Nucleus accumbens (tissue), 56 donors: ENCODE results near the gene MALT1.
A peak's percentile ranks its signal among the peaks of the same experiment; 100 is the strongest.
"Not testable (repeated sequence)": the region's sequence is repeated elsewhere in the genome, so short reads cannot be mapped to it uniquely, and the experiment has no call there.

ENCODE experiments used
- DNase-seq, 56 donors: peaks; one replicate each; lab custom pipeline; 2025; lab: John Stamatoyannopoulos, UW

The MALT1 gene

DNA sequence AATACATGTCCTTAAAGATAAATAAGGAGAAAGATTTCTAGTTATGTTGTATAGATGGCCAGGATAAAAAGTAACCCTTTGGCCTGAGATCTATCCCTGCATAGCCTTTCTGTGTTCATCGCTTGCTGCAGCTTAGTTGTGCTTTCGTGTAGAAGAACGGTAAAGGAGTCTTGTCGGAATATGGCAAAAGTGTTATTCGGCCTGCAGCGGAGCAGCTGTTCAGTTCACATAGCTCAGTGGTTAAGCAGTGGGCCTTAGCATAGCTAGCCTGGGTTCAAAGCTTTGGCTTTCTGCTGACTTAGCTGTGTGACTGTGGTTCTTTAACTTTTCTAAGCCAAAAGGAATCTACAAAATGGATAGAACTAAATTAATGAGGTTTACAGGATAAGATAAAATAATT lies 55.4 kb downstream of the MALT1 start:
- DNase-seq: no peak

DNA sequence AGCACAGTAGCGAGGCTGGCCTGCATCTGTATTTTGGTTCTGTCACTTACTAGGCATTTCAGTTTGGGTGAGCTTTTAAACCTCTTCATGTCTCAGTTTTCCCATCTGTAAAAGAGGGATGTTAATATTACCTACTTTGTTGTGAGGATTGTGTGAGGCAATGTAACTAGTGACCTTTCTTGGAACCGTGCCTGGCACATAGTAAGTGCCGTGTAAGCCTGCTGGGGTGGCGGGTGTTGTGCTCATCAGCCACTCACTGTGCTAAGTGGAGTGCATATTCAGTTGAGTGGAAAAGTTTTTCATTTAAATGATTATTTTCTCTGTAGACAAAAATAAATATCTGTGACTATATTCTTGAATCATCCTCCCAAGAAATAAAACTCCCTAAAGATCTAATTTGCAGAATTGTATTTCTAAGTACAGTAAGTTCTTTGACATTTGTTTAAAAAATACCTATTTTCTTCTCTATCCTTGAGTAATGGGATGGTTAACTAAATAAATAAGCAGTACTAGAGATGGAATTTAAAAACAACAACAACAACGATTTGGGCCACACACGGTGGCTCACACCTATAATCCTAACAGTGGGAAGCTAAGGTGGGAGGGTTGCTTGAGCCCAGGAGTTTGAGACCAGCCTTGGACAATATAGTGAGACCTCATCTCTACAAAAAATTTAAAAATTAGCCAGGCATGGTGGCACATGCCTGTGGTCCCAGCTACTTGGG lies 56.7 kb downstream of the MALT1 start:
- peak in 1 of 56 donors; percentile 3 for DNase-seq

DNA sequence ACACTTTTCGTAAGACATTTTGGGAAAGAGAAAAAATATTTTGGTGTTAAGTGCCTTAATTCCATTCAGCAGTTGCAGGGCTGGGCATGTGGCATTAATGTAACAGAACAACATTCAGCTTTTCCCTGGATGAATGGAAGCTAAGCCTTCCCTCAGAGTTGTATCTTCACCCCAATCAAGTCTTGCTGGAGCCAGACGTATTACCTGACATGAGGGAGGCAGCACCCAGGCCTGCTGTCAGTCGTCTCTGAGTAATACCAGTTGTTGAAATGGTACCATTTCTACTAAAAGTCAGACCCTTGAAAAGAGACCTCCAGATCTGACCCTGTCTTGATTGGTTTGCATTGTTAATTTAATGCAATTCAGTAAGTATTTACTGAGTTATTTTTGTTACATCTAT lies 57.5 kb downstream of the MALT1 start:
- DNase-seq: no peak

DNA sequence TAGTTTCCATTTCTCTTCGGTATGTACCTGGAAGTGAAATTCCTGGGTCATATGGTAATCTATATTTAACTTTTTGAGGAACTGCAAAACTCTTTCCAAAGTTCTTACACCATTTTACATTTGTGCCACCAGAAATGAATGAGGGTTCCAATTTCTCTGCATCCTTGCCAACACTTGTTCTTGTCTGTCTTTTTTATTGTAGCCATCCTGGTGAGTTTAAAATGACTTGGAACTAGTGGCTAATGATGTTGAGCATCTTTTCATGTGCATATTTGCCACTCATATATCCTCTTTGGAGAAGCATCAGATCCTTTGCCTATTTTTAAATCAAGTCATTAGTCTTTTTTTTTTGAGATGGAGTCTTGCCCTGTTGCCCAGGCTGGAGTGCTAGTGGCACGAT lies 59.4 kb downstream of the MALT1 start:
- DNase-seq: no peak

DNA sequence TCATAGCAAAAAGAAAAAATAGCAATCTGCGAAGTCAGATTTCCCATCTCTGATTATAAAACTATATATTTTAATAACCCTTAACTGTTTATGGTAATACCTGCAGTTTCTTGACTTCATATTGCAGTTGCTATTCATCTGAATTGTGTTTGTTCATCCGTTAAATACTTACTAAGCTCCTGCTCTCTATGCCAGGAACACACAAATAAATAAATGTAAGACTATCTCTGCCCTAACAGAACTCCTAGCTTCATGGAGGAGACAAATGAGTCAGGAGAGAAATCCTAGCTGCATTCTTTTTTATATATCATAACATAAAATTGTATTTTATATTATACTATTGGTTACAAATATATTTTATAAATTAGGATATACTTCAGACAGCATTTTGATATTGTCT lies 61.2 kb downstream of the MALT1 start:
- DNase-seq: no peak

DNA sequence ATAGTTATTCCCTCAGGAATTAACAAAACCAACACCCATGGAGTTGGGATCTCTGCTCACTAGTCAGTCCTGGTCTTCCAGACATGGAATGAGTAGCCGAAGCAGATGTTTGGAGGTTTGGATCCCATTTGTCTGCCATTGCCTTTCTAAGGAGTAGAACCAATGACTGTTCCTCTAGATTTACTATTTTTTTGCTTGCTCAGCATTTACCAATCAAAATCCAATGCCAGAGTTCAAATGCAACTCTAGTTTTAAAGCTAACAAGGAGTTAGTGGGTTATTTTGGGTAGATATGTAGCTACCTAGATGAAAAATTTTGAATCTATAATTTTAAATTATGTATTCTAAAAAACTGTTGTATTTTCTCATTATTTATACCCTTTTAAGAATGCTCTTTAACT lies 62.6 kb downstream of the MALT1 start:
- no peak for DNase-seq

DNA sequence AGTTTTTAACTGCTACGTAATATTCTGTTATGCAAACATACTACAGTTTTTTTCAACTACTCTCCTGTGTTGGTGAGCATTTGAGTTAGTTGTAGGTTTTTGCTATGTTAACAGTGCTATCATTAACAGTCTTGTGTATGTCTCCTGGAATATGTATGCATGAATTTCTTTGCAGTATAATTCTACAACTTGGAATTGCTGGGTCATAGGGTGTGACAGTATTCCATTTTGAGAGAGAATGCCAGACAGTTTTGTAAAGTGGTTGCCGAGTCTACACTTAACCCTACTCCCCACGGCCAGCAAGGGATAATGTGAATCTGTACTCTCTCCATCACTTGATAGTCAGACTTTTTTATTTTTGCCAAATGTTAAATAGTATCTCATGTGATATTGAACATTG lies 67.1 kb downstream of the MALT1 start:
- no peak for DNase-seq

DNA sequence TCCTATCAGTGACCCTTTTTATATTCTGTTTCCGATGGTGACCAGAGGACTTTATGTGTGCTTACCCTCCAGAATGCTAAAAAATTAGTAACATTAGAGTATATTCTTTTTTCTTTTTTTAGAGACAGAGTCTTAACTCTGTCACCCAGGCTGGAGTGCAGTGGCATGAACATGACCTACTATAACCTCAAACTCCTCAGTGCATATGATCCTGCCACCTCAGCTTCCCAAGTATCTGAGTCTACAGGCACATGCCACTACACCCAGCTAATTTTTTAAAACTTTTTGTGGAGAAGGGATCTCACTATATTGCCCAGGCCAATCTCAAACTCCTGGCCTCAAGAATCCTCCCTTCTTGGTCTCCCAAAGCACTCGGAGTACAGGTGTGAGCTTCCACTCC lies 74.6 kb downstream of the MALT1 start:
- DNase-seq: no peak

DNA sequence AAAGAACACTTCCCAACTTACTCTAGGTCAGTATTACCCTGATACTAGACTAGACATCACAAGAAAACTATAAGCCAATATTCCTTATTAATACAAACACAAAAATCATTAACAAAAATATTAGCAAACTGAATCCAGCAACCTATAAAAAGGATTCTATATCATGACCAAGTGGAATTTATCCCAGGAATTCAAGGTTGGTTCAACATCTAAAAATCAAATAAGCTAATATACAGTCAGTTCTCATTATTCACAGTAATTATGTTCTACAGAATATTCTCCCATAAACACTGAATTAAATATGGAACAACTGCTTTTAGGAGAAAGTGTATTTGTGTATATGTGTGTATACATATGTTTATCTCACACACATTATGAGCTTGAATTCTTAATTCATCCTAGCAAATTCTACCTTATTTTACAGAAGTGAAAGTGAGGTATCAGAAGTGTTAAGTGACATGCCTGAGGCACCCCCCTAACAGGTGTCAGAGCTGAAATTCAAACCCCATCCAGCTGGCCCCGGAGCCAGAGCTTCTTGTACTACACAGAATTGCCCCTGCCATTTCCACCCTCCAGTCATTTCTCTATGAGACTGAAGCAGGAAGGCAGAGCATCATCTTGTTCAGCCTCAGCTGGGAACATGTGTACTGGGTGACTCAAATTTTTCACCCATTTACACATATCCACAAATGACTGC lies 77.8 kb downstream of the MALT1 start:
- no peak for DNase-seq

DNA sequence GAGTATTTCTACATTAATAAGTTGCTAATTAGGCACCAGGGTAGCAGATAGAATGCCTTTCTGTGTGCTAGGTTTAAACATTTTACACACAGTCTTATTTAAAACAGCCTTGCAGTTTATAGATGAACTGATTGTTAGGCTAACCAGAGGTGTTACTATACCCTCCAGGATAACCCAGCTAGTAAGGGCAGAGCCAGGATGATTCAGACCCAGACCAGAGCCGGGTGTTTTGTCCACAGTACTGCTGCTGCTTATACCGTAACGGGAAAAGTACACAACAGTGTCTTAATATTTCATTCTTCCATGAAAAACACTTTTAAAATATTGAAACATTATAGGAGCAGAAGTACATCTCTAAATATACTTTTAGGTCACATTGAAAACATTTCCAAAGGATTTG lies 82.7 kb downstream of the MALT1 start:
- no peak for DNase-seq

DNA sequence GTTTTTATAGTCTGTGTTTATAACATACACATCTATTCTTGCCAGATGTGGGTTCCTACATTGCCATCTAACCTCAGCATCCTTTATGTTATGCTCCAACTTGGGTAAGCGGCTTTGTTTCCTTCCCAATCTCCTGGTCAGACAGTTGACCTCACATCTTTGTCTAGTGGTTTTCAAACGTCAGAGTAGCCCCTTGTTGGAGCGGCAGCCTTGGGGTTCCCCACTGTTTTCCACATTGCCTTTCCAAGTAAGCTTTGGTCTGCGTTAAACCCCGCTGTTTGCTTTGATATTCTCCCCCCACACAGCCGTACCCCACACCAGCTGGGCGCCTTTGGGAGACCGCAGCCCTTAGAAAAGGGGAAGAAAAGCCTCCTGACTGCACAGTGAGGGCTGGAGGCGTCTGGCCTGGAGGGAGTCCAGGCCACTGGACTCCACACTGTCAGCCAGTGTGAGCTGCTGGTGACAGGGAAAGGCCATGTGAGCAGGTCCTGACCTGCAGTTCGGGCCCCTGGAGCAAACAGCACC lies 83.3 kb downstream of the MALT1 start:
- peak in 30 of 56 donors; percentile 4 to 51 (median 19) for DNase-seq

DNA sequence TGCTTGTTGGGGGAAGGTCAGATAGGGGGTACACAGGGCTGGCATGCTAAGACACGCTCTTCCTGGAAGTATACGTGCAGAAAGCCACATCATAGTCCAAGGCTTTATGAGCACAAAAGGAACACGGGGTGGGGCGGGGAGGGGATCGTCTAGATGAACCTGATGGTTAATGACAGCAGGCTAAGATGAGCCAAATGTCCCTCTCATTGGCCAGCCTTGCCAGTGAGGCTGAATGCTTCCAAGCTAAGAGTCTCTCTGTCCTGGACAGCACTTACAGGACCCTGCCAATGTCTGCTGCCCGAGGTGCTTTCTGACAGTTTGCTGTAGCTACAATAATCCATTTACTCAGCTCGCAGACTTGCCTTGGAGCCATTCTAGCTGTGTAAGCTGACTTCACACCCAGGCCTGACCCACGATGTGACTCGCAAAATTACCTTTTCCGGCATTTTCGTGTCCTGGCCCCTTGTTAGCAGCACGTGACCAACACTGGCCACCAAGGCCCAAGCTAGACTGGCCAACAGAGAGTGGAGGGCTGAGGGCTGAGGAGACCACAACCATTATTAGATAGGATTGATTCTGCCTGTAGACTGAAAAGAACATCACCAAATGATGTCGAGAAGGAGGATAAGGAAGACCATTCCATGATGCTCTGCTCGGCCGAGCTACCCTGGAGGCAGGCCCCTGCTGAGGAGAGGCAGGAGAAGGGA lies 84.2 kb downstream of the MALT1 start:
- DNase-seq: no peak

DNA sequence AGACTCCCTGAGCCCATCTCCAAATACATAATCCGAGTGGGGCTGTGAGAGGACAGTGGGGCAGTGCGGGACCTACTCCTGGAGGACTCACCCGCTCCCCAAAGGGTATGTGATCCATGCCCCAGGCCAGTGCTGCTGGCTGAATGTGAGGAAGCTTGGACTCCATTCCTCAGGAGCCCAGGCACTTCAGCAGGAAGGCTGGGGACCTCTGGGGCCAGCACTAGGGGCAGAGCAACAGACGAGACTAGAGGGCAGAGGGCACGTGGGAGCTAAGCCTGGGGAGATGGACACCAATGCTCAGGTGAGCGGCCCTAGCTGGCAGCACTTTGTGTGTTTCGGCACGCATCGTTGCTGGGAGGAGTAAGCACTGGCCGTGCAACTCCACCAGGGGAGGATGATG lies 84.9 kb downstream of the MALT1 start:
- no peak for DNase-seq

DNA sequence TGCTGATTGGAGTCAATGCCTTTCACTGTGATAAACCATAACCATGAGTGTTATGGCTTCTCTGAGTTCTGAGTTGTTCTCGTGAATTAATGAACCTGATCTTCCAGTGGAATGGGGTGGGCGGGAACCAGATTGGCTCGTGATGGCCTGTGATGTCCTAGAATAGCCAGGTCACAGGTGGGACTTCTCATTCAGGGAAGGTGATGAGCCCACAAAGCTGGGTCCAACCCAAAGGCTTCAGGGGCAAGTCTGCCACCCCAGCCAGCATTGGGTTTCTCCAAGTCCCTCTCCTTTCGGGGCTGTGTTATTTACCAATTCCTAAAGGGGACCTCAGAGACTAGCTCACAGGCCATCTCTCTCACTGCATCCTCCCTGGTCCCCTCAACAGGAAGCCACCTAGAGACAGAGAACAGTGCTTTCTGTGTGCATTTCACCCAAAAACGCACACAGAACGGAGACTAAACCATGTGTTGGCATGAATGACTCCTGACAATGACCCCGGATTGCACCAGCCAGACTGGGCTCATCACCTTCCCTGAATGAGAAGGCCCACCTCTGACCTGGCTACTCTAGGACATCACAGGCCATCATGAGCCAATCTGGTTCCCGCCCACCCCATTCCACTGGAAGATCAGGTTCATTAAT lies 85.5 kb downstream of the MALT1 start:
- no peak for DNase-seq

DNA sequence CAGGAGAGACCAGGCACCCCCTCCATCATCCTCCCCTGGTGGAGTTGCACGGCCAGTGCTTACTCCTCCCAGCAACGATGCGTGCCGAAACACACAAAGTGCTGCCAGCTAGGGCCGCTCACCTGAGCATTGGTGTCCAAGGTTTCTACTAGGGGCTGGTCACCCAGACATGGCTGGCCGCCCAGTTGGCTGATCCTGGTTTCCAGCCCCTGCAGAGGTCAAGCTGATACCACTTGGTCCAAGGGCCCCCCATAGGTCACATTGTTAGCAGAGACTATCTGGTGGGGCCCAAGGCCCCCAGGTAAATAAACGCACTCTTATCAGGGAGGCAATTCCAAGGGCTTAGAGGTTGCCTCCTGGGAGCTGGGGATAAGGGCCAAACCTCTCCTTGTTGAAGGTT lies 86.1 kb downstream of the MALT1 start:
- DNase-seq: not testable (repeated sequence)

DNA sequence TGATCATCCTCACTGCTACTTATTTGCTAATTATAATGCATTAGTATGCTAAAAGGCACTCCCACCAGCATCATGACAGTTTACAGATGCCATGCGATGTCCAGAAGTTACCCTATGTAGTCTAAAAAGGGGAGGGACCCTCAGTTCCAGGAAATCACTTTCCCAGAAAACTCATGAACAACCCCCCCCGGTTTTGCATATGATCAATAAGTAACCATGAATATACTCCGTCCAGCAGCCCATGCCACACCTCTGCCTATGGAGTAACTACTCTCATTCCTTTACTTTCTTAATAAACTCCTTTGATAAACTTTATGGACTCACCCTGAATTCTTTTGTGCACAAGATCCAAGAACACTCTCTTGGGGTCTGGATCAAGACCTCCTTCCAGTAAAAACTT lies 86.8 kb downstream of the MALT1 start:
- DNase-seq: no peak

DNA sequence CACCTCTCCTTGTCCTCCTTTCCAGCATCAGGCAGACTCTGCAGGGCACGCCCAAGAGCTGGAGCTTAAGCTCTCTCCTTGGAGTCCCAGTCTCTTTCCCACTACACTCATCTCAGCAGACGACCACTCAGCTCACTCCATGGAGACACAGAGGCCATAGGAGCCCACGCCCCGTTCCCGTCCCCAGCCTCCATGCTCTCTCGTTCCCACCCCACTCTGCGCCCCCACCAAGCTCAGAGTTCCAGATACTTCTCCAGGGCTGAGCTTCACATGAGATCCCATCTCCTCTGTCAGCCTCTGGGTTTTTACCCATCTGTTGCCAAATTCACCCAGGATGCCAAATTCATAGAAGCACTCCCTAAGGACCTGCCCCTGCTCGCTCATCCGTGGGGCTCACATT lies 87.3 kb downstream of the MALT1 start:
- DNase-seq: no peak

DNA sequence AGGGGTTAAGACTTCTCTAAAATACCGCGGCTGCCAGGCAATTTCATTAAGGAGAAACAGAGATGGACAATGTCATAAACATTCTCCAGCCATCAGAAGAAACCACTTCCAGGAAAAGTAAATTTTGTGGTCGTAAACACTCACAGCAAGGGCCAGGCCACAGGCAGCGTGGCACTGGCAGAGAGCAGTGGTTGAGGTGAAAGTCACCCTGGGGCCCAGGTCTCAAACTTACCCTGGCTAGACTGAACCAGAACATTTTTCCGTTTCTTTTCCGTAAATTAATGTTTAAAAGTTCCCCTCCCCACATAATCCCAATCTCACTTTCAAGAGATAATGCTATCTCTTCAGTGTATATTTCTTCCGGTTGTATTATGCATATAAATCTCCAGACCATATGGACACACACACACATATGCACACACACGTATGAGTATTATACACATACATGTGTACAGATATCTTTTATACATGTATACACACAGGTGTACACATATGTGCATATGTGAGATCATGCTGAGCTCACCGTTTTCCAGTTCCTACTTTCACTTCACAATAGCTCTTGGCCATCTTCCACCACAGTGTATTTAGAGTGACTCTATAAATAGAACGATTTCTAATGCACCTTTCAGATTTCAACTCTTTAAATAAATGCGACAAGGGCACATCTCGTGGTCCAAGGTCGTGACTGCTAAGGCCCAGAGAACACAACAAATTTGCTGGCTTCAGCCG lies 90.1 kb downstream of the MALT1 start:
- no peak for DNase-seq

DNA sequence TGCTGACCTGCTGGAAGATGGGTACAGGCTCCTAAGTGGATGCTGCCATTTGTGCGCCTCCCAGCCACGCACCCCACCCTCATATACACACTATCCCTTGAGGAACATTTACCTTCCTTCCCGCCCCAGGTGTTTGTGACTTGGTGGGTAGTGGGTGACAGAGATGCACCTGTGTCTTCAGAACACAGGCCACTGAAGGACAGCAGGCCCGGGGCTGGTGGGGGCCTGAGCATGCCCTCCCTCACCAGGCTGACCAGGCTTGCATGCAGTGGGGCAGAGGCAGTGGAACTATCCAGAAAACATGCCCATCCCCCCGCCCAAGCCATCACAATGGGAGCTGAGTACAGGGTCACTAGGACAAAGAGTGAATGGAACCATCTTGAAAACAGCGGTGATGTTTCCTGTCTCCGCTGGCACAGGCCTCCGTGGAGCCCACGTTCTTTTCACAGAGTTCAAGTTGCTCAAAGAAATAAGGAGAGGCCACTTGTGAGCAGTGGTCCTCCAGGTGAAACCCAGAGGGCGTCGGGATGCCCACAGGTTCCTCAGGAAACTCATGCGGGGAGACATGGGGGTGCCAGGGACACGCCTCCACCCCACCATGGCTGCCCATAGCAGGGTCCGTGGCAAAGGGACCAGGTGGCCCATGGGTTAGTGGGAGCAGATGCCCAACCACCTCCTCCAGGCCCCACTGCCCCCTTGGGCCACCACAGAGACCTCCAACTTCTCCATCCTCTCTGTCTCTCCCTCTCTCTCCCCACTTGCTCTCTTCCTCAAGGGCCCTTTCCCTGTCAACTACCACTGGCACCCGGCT lies 90.9 kb downstream of the MALT1 start:
- DNase-seq: no peak

DNA sequence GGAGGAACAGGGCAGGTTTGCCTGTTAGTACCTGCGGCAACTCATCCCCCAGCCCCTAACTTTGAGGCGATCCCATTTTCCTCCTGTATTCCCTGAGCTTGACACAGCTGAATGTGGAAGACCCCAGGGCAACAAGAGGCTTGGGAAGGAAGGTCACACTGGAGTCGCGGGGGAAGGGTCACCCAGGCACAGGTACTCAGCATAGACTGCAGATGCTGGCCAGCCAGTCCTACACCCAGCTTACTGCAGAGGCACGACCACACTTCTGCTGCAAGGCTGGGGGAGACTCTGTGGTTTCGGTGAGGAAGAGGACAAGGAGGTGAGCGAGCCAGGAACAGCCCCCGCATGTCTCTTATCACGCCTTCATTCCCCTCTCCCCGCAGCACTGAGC lies 91.5 kb downstream of the MALT1 start:
- DNase-seq: no peak
